Heart left ventricle (tissue), 13 donors: ENCODE results near the gene PILRA.

Experiments
- CTCF ChIP-seq, 12 donors: fragments of 200-600 bp; sonication (generic) in 4 of 12; IDR thresholded peaks; one replicate each; pipeline versions ENCODE4 v1.5.0 to v1.8.0; 2018 to 2022; ENCODE audit warnings: antibody characterized with exemption in 12 of 12, mild to moderate bottlenecking in 5 of 12
- POLR2A ChIP-seq, 2 donors: fragments of 450-650 bp; IDR thresholded peaks; one replicate each; pipeline ENCODE4 v1.6.1; 2017; ENCODE audit warnings: antibody characterized with exemption in 2 of 2, mild to moderate bottlenecking in 2 of 2, moderate library complexity in 2 of 2
- donor health status: ischemic (EF 13 %, LVEDD 7.1; RV severe dilation, severe dysfunction).
- donor health status: DM: no; HTN: yes; CAD: no.
- donor health status: DM: no; HTN: no; CAD: no.
- donor health status: ischemic (EF 25% LVEDD 6.9; RV normal size, moderate dysfunction).
- donor health status: ischemic (EF 25% LVEDD 5.7; RV mildly dilated, moderate dysfunction).
- donor health status: ischemic (EF 35%, LVEDD 5.7; RV mildly dilated, moderate dysfunction).
- donor health status: nonischemic (EF 11% LVEDD 7.7; RV severe dilation, severe dysfunction).
- donor health status: DM: yes; HTN: yes; CAD: no.
- donor health status: PGD.
- donor health status: ischemic (EF 29% LVEDD 5.4; RV normal size, mild dysfunction).
- donor health status: nonischemic (EF 23%, LVEDD 6.1; RV moderate dilation, normal function).

- TF ChIP-seq CTCF (IDR thresholded peaks at IDR 0.05) (no peak), POLR2A (IDR thresholded peaks at IDR 0.05) (no peak)
These were observed 8.8 kb upstream of the PILRA start for GRCh38 chr7:100364480-100364879.
